ENCODE results near the gene PRG3. TPM values are rescaled to one million over a fixed set of nuclear protein-coding genes. Genes with fewer than 3 reads are reported as not detected.

The PRG3 gene
- total RNA-seq, 1 experiment from 2014 or later, result not detected

DNA sequence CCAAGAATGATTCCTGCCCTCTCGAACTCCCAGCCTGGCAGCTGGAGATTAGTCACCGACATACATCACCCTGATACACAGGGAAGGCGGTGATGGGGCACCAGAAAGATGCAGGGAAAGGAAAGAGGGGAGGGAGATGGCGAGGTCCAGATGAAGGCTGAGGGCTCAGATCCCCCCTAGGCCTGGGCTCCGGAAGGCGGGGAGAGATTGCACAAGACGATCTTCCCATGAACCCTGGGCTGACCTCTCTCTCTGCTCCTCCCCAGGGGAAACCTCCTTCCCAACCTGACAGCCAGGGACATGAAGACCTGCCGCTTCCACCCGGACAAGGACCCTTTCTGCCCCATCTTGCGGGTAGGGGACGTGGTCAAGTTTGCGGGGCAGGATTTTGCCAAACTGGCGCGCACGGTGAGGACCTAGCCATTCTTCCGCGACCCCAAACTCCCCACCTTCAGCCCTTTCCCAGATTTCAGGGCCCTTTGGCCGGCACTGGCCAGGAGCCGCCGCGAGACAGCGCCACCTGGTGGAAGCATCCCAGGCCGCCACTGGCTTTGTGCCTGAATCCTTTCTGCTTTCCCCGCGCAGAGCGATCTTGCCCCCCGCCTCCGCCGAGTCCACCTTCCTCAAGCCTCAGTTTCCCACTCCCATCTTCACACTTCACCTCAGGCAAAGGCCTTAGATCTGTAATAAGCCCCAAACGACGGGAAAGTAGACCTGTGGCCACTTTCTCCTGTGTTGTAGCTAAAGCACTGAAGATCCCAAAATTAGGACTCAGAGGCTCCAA, 31.3 kb downstream of the PRG3 start:
- ATAC-seq (peak; percentile 51), DNase-seq (peak; percentile 65)
- no peaks in the 10 kb centered on the region for H3K9me2 ChIP-seq (replicated peaks; ENCODE audit: low read length)
- H3K9ac ChIP-seq (ENCODE audit: low read length), result no peak overlapping the region
- no peak overlapping the region for H3K4me2 ChIP-seq (ENCODE audit: low read length)
- no TSS peak for BruUV-seq (replicated peaks)
- no peaks in the 10 kb centered on the region for H4K20me1 ChIP-seq (ENCODE audit: low read length)
- no peaks in the 10 kb centered on the region for H3K4me1 ChIP-seq (ENCODE audit: insufficient read depth, low read length)
- H3F3A ChIP-seq (ENCODE audit: low read length, unreplicated experiment), result no peaks in the 10 kb centered on the region
- peak overlapping the region; percentile 53; the same call in 1 of the 2 replicates for H2AFZ ChIP-seq (ENCODE audit: low read length)
- no peaks in the 10 kb centered on the region; the same call in 1 of the 2 replicates for H3K36me3 ChIP-seq (ENCODE audit: low read depth, low read length)
- no peak overlapping the region for H3K27ac ChIP-seq (ENCODE audit: low read length)
- intact Hi-C loops (cut with micrococcal nuclease), result loop anchor here (5.0 to 10.0 kb wide), 2 partner anchors 135 to 232 kb away; no protein-coding TSS in a partner anchor
- TF ChIP-seq CTCF (conservative IDR thresholded peaks at IDR 0.05; ENCODE audit: low read depth, low read length) (peak; percentile 90), EZH2 (IDR thresholded peaks at IDR 0.05; ENCODE audit: low read length, unreplicated experiment) (no peak)
- H3K4me3 ChIP-seq (ENCODE audit: low read length), result no peak overlapping the region
- ChIA-PET POLR2A (ENCODE audit: unreplicated experiment) (no interaction called here), CTCF (interaction anchor here (0.5 to 0.6 kb wide), 7 partner anchors 46 to 234 kb away, joined by 3 to 6 read pairs (median 4); no protein-coding TSS in a partner anchor)
- no peaks in the 10 kb centered on the region for H3K27me3 ChIP-seq (ENCODE audit: low read length)
- H3K79me2 ChIP-seq (ENCODE audit: low read length), result no peaks in the 10 kb centered on the region
- peaks cover 9% of the 10 kb centered on the region; the same call in 1 of the 2 replicates for H3K9me3 ChIP-seq (ENCODE audit: low read length)

DNA sequence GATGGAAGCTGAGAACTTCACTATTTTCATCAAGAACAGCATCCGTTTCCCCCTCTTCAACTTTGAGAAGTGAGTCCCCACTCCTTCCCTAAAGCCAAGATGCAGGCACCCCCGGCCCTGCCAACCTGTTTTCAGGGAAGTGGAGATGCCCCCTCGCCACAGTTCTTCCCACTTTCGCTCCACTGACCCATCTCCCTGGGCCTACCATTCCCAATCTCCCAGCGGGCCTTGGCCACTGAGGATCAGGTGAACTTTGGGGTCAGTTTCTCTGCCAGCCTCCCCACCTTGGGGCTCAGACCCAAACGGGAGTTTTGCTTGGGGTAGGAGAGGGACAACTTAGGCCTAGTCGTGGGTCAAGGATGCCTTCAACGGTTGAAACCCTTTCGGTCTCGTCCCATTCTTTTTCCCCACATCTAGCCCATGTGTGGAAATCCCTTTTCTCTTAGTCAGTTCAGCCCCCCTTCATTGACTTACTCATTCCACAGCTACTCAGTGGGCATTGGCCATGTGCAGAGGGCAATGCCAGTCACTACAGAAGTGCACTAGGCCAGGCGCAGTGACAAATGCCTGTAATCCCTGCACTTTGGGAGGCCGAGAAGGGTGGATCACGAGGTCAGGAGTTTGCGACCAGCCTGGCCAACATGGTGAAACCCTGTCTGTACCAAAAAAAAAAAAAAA, 32.2 kb downstream of the PRG3 start:
- DNase-seq, result no peak
- no peak for ATAC-seq
- POLR2A ChIA-PET (ENCODE audit: unreplicated experiment), result no interaction called here
- Histone ChIP-seq H3K9ac (ENCODE audit: low read length) (no peak overlapping the region), H3K4me2 (ENCODE audit: low read length) (no peak overlapping the region), H3K79me2 (ENCODE audit: low read length) (no peaks in the 10 kb centered on the region), H3K27ac (ENCODE audit: low read length) (no peak overlapping the region), H3K9me2 (replicated peaks; ENCODE audit: low read length) (no peaks in the 10 kb centered on the region), H2AFZ (ENCODE audit: low read length) (no peak overlapping the region), H4K20me1 (ENCODE audit: low read length) (no peaks in the 10 kb centered on the region), H3K4me1 (ENCODE audit: insufficient read depth, low read length) (no peaks in the 10 kb centered on the region), H3K9me3 (ENCODE audit: low read length) (peaks cover 9% of the 10 kb centered on the region; the same call in 1 of the 2 replicates), H3F3A (ENCODE audit: low read length, unreplicated experiment) (no peaks in the 10 kb centered on the region), H3K4me3 (ENCODE audit: low read length) (no peak overlapping the region), H3K27me3 (ENCODE audit: low read length) (no peaks in the 10 kb centered on the region), H3K36me3 (ENCODE audit: low read depth, low read length) (no peaks in the 10 kb centered on the region; the same call in 1 of the 2 replicates)
- TF ChIP-seq CTCF (conservative IDR thresholded peaks at IDR 0.05; ENCODE audit: low read depth, low read length) (no peak), EZH2 (IDR thresholded peaks at IDR 0.05; ENCODE audit: low read length, unreplicated experiment) (no peak), EZH2phosphoT487 (IDR thresholded peaks at IDR 0.05; ENCODE audit: borderline replicate concordance, low read length) (no peak)
- intact Hi-C loops (cut with micrococcal nuclease), result loop anchor here (5.0 to 10.0 kb wide), 2 partner anchors 136 to 231 kb away; no protein-coding TSS in a partner anchor
- CTCF ChIA-PET, result no interaction called here
- no TSS peak for BruUV-seq (replicated peaks)
